Chondrocyte (in vitro differentiated cells): ENCODE results near the gene COL8A1. TPM values are rescaled to one million over a fixed set of nuclear protein-coding genes. Genes with fewer than 3 reads are reported as not detected.
"Not testable (repeated sequence)": the region's sequence is repeated elsewhere in the genome, so short reads cannot be mapped to it uniquely, and the experiment has no call there.

Experiments
- DNase-seq: peaks from one replicate; pipeline ENCODE4 v3.0.0; 2021; ENCODE audit warnings: mixed read lengths, low spot score
- H3K27ac Mint-ChIP-seq: one replicate; pipeline ENCODE4 v1.8.0; 2021; ENCODE audit warnings: mild to moderate bottlenecking, moderate library complexity, mixed read lengths; ENCODE audit not compliant: unreplicated experiment
- H3K27me3 Mint-ChIP-seq: 2 replicates; pipeline ENCODE4 v1.8.0; 2021; ENCODE audit warnings: low read depth, mixed read lengths
- H3K36me3 Mint-ChIP-seq: 2 replicates; pipeline ENCODE4 v1.8.0; 2021; ENCODE audit warnings: low read depth, mixed read lengths
- H3K4me1 Mint-ChIP-seq: 2 replicates; pipeline ENCODE4 v1.8.0; 2021; ENCODE audit warnings: low read depth, mild to moderate bottlenecking, mixed read lengths
- H3K4me3 Mint-ChIP-seq: one replicate; pipeline ENCODE4 v1.8.0; 2021; ENCODE audit warnings: mild to moderate bottlenecking, moderate library complexity, mixed read lengths; ENCODE audit not compliant: unreplicated experiment
- H3K9me3 Mint-ChIP-seq: 2 replicates; pipeline ENCODE4 v1.8.0; 2021; ENCODE audit warnings: low read depth, mixed read lengths
- long read RNA-seq: library from polyadenylated mRNA; stranded (forward); transcript quantifications from one replicate; pipeline ENCODE4 v2.0.0, GENCODE V29; 2021
- total RNA-seq: library from RNA; stranded (reverse); gene quantifications from 3 replicates; pipeline ENCODE4 v1.2.1, GENCODE V29; 2021
- TF ChIP-seq, protein P1 (sequence below): fragments of 200-600 bp; sonication (generic); IDR thresholded peaks from 2 replicates; pipeline ENCODE4 v1.5.0; 2021; ENCODE audit warnings: antibody characterized with exemption, mild to moderate bottlenecking, moderate library complexity

Gene COL8A1
- total RNA-seq = 2,310 to 3,570 TPM (median 2,343 TPM) in 3 replicates
- long read RNA-seq, full-length matches to known transcripts = 2,962 of 4,687 reads
- long read RNA-seq, partial matches to known transcripts = 556 of 4,687 reads
- long read RNA-seq, other reads (novel, unspliced or antisense) = 1,169 of 4,687 reads

DNA sequence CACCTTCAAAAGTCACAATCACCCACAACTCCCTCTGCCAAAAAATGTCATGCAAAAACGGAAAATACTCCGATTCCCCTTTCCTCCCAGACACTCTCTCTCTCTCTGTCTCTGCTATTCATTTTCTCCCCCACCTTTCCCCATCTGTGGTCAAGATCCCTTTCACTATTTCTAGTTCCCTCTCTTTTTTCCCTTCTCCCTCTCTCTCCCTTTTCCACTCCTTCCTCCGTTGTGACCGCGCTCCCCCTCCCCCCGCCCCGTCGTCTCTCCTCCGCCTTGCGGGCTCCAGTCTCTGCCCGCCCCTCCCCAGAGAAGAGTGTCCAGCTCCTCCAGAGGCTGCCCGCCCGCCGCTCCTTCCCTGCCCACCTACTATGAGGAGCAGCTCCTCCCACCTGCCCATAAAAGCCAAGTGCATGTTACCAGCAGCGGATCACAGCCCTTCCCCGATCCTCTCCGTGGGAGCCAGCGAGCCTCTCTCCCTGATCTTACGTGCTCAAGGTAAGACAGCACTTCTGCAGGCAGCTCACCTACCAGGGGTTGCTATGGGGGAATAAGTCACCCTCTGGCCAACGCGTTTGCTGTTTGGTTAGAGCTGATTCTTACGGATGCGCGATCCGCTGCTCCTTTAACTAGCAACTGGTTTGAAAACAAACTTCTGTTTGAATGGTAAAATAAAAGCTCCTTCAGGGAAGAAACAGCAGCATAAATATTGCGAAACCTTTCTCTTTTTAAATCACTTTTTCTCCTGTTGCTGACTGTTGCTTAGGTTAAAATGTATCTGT is at the start of gene COL8A1:
Gene COL8A1 (plus strand): TSS at position 428 of the 782 bp plus-strand sequence. CDS start 152,089 bp downstream, outside the sequence.
- Mint-ChIP-seq H3K27me3 (no peaks in the 10 kb centered on the region), H3K9me3 (no peaks in the 10 kb centered on the region), H3K4me3 (peak within 1 kb of the TSS; percentile 92), H3K36me3 (peaks cover 48% of the 10 kb centered on the region), H3K27ac (peak within 1 kb of the TSS; percentile 98), H3K4me1 (peaks cover 54% of the 10 kb centered on the region)
- peak; percentile 98 for DNase-seq
- TF ChIP-seq, protein P1, sequence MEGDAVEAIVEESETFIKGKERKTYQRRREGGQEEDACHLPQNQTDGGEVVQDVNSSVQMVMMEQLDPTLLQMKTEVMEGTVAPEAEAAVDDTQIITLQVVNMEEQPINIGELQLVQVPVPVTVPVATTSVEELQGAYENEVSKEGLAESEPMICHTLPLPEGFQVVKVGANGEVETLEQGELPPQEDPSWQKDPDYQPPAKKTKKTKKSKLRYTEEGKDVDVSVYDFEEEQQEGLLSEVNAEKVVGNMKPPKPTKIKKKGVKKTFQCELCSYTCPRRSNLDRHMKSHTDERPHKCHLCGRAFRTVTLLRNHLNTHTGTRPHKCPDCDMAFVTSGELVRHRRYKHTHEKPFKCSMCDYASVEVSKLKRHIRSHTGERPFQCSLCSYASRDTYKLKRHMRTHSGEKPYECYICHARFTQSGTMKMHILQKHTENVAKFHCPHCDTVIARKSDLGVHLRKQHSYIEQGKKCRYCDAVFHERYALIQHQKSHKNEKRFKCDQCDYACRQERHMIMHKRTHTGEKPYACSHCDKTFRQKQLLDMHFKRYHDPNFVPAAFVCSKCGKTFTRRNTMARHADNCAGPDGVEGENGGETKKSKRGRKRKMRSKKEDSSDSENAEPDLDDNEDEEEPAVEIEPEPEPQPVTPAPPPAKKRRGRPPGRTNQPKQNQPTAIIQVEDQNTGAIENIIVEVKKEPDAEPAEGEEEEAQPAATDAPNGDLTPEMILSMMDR = peak; percentile 8

DNA sequence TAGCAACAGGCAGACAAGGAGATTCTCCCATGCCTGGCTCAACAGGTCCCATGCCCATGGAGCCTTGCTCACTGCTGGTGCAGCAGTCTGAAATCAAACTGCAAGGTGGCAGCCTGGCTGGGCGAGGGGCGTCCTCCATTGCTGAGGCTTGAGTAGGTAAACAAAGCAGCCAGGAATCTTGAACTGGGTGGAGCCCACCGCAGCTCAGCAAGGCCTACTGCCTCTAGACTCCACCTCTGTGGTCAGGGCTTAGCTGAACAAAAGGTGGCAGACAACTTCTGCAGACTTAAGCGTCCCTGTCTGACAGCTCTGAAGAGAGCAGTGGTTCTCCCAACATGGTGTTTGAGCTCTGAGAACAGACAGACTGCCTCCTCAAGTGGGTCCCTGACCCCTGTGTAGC is 49.2 kb upstream of the COL8A1 start:
- peaks cover 11% of the 10 kb centered on the region for H3K4me1 Mint-ChIP-seq
- not testable (repeated sequence) for H3K36me3 Mint-ChIP-seq, H3K4me3 Mint-ChIP-seq, H3K9me3 Mint-ChIP-seq, H3K27me3 Mint-ChIP-seq, DNase-seq, H3K27ac Mint-ChIP-seq

DNA sequence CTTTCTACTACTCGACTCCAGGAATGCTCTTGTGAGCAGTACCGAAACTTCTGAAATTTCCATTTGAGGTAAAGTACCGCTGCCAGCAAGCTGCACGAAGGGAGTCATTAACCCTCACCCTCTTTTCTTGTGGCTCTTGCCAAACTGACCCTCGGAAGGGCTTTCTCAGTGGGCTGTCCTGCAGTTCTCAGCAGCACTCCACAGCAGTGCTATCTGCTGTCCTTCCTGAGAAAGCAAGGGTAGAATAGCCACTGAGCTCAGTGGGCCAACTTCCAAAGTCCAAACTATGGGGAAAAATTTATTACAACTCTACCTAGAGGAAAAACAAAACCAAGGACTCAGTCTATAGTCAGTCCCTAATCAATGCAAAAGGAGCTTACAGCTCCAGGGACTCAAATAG is 38.5 kb upstream of the COL8A1 start:
- H3K4me3 Mint-ChIP-seq = no peak overlapping the region

DNA sequence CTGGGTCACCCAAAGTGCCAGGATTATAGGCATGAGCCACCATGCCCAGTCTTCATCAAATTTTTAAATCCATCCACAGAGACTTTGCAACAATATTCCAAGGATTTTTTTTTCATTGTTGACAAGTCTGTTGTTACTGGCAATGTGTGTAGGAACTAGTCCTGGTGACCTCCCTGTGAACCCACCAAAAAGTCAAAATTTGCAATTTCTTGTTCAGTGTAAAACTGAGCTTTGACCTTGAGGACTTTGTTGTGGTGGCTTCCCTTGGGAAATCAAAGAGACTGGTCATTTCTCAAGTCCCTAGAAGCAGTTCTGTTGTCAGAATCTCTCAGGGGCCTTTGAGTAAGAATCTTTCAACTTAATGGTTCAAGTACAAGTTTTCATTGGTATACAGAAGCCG is 36.9 kb upstream of the COL8A1 start:
- no peak for DNase-seq

More for the DNA sequence above, 38.5 kb upstream of the COL8A1 start:
- DNase-seq = no peak
- TF ChIP-seq, protein P1 = no peak
- Mint-ChIP-seq H3K27me3 (no peaks in the 10 kb centered on the region), H3K36me3 (no peaks in the 10 kb centered on the region), H3K9me3 (no peaks in the 10 kb centered on the region), H3K4me1 (no peaks in the 10 kb centered on the region), H3K27ac (no peak overlapping the region)

DNA sequence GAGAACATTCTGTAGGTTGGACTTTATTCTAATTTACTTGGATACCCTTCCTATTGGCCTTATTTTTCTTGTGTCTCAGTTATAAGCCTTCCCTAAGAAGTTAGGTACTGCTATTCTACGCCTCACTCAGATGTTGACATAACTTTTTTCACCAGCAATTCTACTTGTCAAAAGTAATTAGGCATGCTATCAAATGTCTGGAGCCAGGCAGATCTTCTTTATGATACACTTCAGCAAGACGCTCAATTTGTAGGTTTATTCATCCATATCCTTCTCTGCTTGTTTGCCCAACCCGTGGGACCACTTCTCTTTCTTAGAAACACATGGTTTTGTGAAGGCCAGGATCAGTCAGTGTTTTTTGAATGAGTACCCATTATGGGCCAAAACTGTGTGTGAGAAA is 36.2 kb upstream of the COL8A1 start:
- no peaks in the 10 kb centered on the region for H3K4me1 Mint-ChIP-seq
- H3K27ac Mint-ChIP-seq = no peak overlapping the region
- no peak overlapping the region for H3K4me3 Mint-ChIP-seq
- H3K36me3 Mint-ChIP-seq = no peaks in the 10 kb centered on the region
- TF ChIP-seq, protein P1 = no peak
- H3K27me3 Mint-ChIP-seq = no peaks in the 10 kb centered on the region
- no peak for DNase-seq
- no peaks in the 10 kb centered on the region for H3K9me3 Mint-ChIP-seq

More for the DNA sequence above, 36.9 kb upstream of the COL8A1 start:
- TF ChIP-seq, protein P1 = no peak
- Mint-ChIP-seq H3K4me3 (no peak overlapping the region), H3K36me3 (no peaks in the 10 kb centered on the region), H3K27ac (no peak overlapping the region), H3K27me3 (no peaks in the 10 kb centered on the region), H3K4me1 (no peaks in the 10 kb centered on the region), H3K9me3 (no peaks in the 10 kb centered on the region)
